ENCODE measurements around the gene C1orf116.

GRCh38 chr1:207069061-207069460 lies 36.5 kb upstream of the C1orf116 start:
- TF ChIP-seq REST (IDR thresholded peaks at IDR 0.05; ENCODE audit: borderline replicate concordance): no peak
- TF ChIP-seq EZH2 (IDR thresholded peaks at IDR 0.05; ENCODE audit: borderline replicate concordance, insufficient read depth, low read length, poor library complexity, severe bottlenecking): no peak
- no peak for TF ChIP-seq CTCF (IDR thresholded peaks at IDR 0.05; ENCODE audit: poor library complexity, severe bottlenecking)
- no peak for TF ChIP-seq POLR2AphosphoS5 (IDR thresholded peaks at IDR 0.05)
- TF ChIP-seq EP300 (conservative IDR thresholded peaks at IDR 0.05; ENCODE audit: poor library complexity, severe bottlenecking): no peak

Measured in neural cell (in vitro differentiated cells).